Stimulated activated CD4-positive, alpha-beta T cell treated with anti-CD3 and anti-CD28 coated beads, Interleukin-1b, Interleukin-23, amount 100 ng/mL, for 24 hours (primary cell): ENCODE measurements around the gene PACS2.

Experiments used
- DNase-seq, 4 experiments: peaks; one replicate each; pipeline ENCODE4 v3.0.0-alpha.2; 2020; ENCODE audit warnings: low read depth in 4 of 4, low spot score in 1 of 4

PACS2 gene

DNA sequence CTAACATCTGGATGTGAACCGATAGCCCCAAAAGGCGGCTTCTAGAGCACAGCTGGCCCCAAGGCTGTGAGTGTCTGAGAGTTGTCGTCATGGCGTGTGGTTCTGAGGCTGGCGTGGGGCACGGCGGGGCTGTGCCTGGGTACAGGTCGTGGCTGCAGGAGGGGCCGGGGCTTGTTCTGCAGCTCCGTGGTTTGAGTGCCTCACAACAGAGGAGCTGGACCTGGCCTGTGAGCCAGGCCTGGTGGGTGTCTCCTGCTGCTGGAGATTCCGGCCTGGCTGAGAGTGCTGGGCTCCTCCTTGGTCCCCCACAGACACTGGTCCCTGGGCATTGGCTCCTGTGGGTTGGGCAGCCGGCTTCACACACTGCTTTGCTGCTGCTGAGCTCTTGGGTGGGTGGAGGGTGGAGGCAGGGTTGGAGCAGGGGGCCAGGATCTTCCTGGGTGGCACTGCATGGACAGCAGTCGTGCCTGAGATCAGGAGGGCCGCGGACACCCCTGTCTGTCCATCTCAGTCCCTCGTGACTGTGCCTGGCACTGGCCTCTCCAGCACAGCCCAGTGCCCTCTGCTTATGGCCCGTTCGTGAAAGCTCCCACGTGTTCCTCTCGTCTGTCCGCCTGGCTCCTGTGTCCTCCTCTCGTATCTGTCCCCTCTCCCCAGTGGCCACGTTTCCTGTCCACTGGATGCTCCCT lies 52.0 kb downstream of the PACS2 start:
- DNase-seq = no peak

DNA sequence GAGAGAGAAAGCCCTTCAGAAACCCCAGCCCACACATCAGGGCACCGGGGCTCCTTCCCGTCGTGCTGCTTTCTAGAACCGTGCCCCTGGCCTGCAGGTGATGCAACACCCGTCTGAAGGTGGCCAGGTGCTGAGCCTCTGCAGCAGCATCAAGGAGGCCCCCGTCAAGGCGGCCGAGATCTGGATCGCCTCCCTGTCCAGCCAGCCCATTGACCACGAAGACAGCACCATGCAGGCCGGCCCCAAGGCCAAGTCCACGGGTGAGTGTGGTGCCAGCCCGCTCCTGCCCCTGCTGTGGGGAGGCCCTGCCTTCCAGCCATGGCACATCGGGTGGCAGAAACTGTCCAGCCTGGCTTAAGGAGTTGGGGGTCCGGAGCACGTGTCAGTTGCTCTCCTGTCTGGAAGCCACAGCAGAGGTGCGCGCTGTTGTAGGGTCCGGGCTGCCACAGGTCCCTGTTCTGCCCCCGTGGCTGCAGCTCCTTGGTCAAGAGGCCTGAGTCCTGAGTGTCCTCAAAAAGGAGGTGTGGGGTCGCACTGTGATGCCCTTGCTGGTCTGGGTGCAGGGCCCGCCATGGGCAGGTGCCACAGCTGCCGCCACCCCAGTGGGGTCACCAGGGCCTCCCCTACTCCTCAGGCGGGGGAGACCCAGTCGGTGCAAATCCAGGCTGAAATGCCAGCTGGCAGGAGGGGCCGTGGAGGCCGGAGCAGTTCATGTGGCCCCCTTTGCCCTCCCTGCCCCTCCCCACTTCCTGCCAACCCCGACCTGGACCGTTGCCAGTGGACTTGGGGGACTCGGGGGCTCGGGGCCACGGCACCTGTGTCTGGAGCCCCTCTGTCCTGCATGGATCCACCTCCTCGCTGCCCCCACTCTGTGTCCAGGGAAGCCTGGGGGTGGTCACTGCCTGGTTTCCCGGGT lies 52.8 kb downstream of the PACS2 start:
- no peak for DNase-seq

DNA sequence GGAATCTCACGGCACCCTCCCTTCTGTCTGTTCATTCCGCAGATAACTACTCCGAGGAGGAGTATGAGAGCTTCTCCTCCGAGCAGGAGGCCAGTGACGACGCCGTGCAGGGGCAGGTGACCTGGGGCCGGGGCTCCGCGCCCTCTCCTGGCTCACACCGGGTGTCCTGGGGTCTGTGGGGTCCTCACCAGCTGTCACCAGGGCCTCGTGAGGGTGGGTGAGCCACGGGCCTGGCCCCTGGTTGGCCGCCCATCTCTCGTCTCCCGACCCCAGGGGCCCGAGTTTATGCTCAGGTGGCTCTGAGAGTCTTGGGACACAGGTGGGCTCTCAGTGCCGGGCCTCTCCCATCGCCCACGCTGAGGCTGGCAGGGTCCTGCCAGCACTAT lies 53.5 kb downstream of the PACS2 start:
- no peak for DNase-seq

DNA sequence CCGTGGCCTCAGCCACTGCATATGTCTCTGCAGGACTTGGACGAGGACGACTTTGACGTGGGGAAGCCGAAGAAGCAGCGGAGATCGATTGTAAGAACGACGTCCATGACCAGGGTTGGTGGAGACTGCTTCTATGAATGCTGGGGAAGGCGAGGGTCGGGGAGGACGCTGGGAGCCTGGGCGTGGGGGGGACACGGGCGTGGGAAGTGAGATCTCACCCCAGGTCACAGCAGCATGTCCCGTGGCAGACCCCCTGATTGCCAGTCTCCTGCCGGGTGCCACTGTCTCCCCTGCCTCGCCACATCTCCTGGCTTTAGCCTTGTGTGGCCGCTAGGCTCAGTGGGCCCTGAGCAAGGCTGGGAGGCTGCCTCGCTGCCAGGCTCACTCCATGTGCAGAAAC lies 53.9 kb downstream of the PACS2 start:
- no peak for DNase-seq

DNA sequence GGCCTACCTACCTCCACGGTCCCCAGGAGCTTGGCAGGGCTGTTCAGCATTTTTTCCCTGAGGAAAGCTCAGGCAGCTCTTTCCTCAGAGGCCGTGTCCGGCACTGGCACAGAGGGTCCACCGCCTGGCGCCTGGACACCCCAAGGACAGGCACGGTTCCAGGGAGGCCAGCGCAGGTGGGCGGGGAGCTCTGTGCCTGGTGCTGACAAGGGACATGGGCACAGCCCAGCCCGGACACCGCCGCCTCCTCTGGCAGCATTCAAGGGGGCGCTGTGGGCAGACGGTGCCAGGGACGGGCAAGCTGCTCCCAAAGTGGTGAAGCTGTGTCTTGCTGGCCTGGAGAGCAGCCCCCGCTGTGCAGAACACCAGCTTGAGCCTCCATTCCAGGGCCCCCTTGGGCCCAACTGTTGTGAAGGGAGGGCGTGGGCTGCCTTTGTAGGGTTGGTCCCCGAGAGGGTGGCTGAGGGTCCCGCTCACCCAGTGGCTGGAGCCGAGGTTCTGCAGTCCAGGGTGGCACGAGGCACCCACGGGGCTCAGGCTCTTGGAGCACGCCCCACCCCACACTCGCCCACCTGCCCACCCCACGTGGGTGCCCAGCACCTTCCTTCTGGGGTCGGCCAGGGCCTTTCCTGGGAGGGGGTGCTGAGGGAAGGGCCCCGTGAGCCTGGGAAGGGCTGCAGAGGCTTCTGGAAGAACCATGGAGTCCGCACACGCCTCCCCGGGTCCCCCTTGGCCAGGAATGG lies 54.5 kb downstream of the PACS2 start:
- no peak for DNase-seq

DNA sequence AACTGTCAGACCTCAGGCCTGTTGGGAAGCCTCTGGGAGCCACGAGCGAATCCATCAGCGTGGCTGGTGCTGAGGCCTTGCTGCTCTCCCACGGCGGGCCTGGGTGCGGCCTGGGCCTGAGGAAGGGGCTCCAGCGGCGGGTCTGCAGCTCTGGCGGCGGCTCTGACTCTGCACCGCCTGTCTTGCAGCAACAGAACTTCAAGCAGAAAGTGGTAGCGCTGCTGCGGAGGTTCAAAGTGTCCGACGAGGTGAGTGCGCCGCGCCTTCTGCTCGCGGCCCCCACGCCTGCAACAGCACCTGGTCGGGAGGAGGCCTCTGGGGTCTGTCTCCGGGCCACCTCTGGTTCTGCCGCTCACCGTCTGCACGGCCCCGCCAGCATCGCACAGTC lies 55.1 kb downstream of the PACS2 start:
- no peak for DNase-seq

DNA sequence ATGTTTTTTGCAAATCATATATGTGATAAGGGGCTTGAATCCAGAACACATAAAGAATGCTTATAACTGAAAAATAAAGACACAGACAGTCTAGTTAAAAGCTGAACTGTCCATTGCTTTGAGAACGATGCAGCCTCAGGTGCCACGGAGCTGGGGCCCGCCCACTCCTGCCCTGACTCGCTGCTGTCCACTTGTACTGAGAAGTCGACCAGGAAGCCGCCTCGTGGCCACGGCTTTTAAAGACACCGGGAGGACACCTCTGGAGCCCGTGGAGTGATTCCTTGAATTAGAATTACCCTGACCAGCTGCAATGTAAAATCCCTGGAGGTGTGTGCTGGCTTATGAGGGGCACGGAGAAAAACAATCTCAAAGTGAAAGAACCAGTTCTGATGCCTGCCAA lies 59.8 kb downstream of the PACS2 start:
- no peak for DNase-seq

DNA sequence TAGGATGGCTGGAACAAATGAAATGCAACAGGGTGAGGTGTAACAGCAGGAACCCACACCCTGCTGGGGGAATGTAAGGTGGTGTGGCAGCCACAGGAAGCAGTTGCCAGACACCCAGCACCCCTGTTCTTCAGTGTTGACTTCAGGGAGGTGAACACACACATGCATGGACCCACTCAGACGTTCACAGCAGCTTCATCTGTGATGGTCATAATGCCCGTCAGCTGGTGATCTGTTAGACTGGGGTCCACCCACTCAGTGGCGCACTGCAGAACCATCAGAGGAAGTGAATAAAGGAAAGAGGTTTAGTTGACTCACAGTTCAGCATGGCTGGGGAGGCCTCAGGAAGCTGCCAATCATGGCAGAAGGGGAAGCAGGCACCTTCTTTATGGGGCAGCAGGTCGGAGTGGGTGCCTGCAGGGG lies 61.1 kb downstream of the PACS2 start:
- DNase-seq = peak in 1 of 4 experiments; percentile 21

DNA sequence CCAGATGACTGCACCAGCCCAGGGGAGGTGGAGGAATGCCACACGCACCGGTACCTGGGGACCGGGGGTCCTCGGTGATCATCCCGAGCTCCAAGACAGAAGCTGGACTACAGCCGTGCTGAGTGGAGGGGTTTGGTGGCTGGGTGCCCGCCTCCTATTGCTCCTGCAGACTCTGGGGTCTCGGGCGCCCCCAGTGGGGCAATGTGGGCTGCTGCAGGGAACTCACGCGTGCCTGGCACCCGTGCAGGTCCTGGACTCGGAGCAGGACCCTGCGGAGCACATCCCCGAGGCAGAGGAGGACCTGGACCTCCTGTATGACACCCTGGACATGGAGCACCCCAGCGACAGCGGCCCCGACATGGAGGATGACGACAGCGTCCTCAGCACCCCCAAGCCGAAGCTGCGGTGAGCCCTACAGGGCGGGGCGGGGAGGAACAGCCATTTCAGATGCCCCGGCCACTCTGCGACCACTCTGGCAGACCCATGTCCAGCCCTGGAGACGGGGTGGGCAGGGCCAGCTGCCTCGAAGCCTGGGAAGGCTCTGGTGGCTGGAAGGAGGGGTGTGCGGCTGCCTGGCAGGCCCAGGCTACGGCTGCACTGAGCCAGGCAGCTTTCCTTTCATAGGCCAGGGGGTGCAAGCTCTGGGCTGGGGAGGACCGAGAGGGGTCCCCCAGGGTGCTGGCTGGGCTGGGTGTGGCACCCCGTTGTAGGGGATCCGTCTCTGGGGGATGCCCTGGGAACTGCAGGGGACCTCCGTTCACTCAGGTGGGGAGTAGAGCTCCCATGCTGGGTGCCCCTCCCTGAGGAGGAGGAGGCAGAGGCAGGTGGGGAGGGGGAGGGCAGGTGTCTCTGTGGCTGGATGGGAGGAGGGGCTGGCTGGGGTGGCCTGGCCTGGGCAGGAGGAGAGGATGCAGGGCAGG lies 62.2 kb downstream of the PACS2 start:
- DNase-seq = no peak

DNA sequence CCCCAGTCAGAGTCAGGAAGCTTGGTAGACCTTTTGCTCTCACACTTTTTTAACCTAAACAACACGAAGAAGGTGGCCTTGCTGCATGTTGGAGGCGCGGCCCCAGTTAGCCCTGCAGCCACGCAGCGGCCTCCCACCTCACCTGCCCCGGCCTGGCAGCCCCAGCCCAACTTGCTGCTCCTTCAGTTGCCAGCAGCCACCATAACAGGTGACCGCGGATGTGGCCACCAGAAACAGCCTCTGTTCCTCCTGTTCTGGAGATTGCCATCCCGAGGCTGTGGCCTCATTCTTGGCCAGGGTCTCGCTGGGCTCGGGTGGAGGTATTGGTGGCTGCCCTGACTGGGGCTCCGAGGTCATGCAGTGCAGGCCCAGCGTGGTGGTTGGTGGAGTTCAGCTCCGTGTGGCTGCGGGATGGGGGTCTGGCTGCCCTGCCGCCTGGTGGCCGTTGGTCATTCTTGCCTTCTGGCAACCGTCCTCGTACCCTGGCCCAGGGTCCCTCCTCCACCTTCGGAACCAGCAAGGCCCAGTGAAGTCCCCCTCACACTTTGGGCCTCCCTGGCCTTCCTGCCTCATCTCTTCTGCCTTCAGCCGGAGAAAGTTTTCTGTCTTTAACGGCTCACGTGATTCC lies 63.1 kb downstream of the PACS2 start:
- no peak for DNase-seq

DNA sequence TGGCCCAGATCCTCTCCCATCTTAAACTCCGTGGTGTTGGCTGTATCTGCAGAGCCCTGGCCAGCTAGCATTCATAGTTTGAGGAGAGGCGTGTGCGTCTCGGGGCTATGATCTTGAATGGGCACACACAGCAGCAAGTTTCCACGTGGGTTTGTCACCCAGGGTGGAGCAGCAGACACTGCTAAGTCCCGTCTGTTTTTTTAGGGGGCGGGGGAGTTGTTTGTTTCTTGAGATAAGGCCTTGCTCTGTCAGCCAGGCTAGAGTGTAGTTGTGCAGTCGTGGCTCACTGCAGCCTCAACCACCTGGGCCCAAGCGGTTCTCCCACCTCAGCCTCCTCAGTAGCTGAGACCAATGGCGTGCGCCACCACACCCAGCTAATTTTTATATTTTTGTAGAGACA lies 63.7 kb downstream of the PACS2 start:
- no peak for DNase-seq

DNA sequence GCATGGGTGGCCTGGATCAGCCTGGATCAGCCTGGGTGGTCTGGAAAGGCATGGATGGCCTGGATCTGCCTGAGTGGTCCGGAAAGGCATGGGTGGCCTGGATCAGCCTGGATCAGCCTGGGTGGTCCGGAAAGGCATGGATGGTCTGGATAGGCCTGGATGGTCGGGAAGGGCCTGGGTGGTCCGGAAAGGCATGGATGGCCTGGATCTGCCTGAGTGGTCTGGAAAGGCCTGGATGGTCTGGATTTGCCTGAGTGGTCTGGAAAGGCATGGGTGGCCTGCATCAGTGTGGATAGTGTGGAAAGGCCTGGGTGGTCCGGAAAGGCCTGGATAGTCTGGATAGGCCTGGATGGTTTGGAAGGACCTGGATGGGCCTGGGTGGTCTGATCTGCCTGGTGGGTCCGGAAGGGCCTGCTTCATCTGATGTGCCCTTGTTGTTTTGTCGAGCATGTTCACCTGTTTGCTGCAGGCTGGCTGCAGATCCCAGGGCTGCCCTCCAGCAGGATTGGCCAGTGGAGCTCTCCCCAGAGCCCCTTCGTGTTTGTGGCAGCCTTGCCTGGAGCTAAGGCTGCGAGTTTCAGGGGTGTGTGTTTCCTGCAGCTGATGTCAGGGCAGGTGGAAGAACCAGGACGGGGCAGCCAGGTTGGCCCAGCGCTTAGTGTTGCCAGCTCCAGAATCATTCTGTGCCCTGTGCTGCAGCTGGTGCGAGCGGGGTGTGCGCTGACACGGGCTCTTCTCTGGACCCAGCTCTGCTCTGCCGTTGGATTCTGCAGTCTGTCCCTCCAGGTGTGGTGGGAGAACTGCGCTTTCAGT lies 64.5 kb downstream of the PACS2 start:
- DNase-seq = no peak

DNA sequence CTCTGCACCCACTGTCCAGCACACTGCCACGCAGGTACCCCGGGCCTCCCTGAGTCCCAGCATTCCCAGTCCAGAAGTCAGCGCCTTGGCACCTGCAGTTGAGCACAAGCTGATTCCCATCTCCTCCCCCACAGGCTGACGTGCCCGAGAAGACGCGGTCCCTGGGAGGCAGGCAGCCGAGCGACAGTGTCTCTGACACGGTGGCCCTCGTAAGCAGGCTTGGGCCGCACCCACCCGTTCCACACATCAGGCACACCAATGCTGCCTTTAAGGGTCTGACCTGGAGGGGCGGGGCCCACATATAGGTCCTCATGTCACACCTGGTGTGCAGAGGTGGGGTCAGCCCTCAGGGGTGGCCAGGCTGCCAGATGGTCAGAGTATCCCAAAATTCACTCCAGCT lies 65.4 kb downstream of the PACS2 start:
- no peak for DNase-seq

DNA sequence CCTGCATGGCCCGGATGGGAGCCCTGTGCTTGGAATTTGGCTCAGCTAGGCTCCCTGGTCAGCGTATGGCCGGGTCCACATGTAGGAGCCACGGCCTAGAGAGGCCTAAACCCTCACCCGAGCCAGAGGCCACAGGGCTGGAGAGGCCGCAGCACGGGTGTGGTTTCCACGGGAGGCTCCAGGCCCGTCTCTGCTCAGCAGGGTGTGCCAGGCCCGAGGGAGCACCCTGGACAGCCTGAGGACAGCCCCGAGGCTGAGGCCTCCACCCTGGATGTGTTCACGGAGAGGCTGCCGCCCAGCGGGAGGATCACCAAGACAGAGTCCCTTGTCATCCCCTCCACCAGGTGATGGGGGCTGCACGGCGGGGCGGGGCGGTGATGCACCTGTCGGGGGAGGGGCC lies 66.2 kb downstream of the PACS2 start:
- no peak for DNase-seq

DNA sequence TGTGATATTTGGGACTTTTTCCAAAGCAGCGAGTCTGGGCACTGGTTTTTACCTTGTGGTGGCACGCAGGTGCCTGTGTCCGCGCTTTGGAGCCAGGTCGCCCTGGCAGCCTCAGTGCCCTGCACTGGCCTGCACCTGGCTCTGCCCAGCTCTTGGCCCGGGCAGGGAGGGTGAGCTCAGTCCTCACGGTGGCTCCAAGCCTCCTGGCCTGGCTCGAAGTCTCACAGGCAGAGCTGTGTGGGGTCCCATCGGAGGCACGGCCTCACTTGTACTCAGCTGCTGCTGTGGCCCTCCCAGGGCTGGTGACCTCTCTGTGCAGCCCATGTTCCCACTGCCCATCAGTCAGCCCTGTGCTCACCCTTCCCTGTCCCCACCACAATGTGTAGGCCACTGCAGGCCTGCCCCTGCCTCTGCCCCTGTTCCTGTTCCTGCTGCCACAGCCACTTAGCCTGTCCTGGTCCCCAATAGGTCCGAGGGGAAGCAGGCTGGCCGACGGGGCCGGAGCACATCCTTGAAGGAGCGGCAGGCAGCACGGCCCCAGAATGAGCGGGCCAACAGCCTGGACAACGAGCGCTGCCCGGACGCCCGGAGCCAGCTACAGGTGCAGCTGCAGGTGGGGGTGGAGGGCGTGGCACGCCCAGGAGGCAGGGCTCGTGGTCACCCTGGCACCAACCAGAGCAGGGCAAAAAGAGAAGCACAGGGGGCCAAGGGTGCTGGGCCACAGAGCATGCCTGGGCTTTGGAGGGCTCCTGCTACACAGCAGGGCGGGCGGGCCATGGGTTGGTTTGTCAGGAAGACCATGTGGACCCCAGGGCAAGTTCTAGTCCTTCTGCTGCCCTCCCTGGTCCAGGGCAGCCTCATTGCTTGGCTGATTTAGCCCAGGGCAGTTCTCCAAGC lies 67.1 kb downstream of the PACS2 start:
- DNase-seq = no peak

DNA sequence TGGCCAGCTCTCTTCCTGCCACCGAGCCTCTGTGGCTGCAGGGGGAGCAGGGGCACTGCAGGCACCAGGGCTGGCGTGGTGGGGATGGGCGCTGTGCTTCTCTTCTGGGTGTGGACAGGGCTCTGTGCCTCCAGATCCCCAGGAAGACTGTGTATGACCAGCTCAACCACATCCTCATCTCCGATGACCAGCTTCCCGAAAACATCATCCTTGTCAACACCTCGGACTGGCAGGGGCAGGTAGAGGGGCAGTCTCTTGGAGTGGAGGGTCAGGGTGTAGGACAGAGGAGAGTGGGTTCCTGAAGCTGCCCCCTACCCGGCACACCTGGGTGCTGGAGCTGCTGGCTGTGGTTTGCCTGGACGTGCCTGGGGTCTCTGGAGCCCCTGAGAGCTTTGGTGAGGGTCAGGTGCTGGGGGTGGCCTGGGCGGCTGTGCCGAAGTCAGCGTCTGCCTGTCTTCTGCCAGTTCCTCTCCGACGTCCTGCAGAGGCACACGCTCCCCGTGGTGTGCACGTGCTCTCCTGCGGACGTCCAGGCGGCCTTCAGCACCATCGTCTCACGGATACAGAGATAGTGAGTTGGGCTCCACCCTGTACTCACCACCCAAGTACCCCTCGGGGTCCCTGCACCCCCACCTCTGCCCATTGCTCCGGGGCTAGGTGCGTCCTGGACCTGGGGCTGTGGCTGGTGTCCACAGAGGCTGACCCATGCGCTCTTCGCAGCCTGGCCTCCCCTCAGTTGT lies 68.0 kb downstream of the PACS2 start:
- no peak for DNase-seq

DNA sequence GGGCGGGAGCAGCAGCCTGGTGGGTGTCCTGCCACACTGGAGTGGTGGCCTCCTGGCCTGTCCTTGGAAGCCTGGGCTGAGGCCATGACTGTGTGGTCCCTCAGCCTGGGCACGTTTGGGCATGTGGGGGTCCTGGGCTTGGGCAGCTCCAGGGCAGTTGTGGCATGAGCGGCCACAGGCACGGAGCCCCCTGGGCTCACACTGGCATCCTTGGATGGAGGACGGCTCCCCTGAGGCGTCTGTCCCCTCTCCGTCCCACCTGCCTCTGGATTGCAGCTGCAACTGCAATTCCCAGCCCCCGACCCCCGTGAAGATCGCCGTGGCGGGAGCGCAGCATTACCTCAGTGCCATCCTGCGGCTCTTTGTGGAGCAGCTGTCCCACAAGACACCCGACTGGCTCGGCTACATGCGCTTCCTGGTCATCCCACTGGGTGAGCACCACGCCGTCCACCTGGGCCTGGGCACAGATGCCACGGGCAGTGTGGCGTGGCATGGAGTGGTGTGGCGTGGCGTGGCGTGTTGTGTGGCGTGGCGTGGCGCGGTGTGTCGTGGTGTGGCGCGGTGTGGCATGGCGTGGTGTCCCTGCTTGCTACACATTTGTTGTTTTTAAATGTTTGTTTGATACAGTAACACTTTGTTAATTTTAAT lies 68.7 kb downstream of the PACS2 start:
- no peak for DNase-seq
